22Rv1 (cell line): ENCODE data around the gene IGLL5.
"Not testable (repeated sequence)": the region's sequence is repeated elsewhere in the genome, so short reads cannot be mapped to it uniquely, and the experiment has no call there.

Experiments
- H3K27ac ChIP-seq: fragments of 450-650 bp; 2 replicates; pipeline ENCODE4 v1.5.1; 2017
- ZFX ChIP-seq: fragments of 450-650 bp; IDR thresholded peaks from 2 replicates; pipeline ENCODE4 v1.6.1; 2017; ENCODE audit warnings: antibody characterized with exemption, borderline replicate concordance
- TF ChIP-seq, protein P1 (sequence below): fragments of 450-650 bp; IDR thresholded peaks from 2 replicates; pipeline ENCODE4 v1.5.1; 2017; ENCODE audit warnings: mild to moderate bottlenecking

Gene IGLL5

DNA sequence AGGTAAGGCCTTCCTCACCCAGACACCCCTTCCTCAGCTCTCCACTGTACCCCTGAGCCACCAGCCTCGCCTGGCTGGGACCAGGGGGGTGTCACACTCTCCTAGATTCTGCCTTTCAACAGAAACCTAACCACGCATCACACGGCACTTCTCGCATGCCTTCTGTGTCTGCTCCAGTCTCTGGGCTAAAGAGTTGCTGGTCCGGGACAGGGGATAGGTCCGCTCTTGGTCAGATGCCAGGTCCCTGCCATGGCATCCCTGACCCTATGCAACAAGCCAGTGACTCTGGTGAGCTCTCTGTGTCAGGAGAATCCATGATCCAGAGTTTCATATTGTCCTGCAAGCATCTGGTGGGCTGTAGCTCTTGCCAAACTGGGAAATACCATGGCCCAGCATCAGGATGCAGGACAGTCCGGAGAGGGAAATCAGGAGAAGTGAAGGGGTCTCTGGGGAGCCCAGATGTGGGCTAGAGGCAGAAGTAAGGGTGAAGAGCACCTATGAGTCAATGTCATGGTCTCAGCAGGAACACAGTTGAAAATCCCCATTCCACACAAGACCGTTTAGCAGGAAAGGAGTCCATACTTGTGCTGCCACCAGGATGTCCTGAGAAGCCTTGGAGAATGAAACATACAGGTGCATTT is 14.1 kb downstream of the IGLL5 start:
- H3K27ac ChIP-seq, result no peak overlapping the region

GRCh38 chr22:22902247-22903001 is 14.8 kb downstream of the IGLL5 start:
- no peak overlapping the region for H3K27ac ChIP-seq
- TF ChIP-seq, protein P1, sequence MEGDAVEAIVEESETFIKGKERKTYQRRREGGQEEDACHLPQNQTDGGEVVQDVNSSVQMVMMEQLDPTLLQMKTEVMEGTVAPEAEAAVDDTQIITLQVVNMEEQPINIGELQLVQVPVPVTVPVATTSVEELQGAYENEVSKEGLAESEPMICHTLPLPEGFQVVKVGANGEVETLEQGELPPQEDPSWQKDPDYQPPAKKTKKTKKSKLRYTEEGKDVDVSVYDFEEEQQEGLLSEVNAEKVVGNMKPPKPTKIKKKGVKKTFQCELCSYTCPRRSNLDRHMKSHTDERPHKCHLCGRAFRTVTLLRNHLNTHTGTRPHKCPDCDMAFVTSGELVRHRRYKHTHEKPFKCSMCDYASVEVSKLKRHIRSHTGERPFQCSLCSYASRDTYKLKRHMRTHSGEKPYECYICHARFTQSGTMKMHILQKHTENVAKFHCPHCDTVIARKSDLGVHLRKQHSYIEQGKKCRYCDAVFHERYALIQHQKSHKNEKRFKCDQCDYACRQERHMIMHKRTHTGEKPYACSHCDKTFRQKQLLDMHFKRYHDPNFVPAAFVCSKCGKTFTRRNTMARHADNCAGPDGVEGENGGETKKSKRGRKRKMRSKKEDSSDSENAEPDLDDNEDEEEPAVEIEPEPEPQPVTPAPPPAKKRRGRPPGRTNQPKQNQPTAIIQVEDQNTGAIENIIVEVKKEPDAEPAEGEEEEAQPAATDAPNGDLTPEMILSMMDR, result no peak
- TF ChIP-seq ZFX, result no peak

More for the DNA sequence above, 14.1 kb downstream of the IGLL5 start:
- TF ChIP-seq ZFX, result no peak
- TF ChIP-seq, protein P1, result no peak

GRCh38 chr22:22903355-22903777 is 15.8 kb downstream of the IGLL5 start:
- H3K27ac ChIP-seq, result no peak overlapping the region
- no peak for TF ChIP-seq ZFX
- TF ChIP-seq, protein P1, result no peak

DNA sequence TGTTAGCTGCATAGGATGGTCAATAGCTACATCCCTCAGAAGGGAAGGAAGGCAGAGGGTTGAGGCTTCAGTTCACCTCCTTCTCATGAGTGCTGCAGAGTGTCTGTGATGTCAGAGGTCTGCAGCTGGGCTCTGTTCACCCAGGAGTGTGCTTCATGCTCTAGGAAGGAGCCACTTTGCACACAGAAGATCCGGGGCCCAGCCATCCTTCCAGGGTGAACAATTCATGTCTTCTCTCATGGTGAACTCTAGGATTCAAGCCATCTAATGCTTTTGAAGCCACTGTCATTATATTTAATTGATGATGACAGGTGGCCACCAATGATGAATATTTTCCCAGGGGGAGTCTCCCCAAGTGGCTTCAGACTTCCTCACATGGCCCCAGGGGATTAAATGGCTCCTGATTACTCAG is 16.2 kb downstream of the IGLL5 start:
- H3K27ac ChIP-seq, result not testable (repeated sequence)

DNA sequence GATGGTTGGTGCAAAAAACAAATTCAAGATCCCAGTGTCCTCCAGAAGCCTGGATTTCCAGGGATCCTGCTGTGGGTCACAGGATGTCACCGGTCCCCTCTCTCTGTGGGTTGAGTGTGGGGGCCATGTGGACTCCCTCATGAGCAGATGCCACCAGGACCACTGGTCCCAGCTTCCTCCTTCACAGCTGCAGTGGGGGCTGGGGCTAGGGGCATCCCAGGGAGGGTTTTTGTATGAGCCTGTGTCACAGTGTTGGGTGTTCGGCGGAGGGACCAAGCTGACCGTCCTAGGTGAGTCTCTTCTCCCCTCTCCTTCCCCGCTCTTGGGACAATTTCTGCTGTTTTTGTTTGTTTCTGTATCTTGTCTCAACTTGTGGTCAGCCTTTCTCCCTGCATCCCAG is 17.1 kb downstream of the IGLL5 start:
- not testable (repeated sequence) for H3K27ac ChIP-seq

DNA sequence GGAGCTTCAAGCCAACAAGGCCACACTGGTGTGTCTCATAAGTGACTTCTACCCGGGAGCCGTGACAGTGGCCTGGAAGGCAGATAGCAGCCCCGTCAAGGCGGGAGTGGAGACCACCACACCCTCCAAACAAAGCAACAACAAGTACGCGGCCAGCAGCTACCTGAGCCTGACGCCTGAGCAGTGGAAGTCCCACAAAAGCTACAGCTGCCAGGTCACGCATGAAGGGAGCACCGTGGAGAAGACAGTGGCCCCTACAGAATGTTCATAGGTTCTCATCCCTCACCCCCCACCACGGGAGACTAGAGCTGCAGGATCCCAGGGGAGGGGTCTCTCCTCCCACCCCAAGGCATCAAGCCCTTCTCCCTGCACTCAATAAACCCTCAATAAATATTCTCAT is 18.8 kb downstream of the IGLL5 start:
- H3K27ac ChIP-seq, result not testable (repeated sequence)

DNA sequence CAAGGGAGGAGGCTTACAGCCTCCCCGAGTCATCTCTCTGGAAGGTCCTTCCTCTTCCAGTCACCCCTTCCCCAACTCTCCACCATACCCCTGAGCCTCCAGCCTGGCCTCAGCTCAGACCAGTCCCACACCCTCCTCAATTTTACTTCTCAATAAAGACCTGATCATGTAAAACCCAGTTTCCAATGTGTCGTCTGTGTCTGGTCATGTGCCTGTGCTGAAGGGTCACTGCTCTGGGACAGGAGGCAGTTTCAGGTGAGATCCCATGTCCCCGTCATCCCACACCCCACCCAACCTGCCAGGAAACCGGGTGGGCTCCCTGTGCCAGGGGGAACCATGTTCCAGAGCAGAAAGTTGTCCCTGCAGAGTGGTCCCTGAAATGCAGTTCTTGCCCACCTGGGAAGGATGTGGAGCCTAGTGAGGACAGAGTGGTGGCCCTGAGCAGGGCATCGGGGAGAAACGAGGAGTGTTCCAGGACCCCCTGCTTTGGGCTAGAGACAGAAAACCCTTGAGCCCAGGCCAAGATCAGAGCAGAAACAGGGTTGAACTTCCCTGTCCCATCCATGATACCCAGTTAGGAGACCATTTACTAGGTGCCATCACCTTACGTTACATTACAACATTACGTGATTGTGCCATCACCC is 19.4 kb downstream of the IGLL5 start:
- no peak for TF ChIP-seq ZFX
- TF ChIP-seq, protein P1, result no peak
- H3K27ac ChIP-seq, result no peak overlapping the region

- H3K27ac ChIP-seq, result no peak overlapping the region
Observed at GRCh38 chr22:22907551-22908494, 20.2 kb downstream of the IGLL5 start.

More at GRCh38 chr22:22907551-22908494, 20.2 kb downstream of the IGLL5 start:
- no peak for TF ChIP-seq ZFX
- TF ChIP-seq, protein P1, result no peak
